HuH-7 (cell line): ENCODE measurements around the gene SH2D5.

ENCODE experiments used
- DNase-seq: peaks from one replicate; pipeline ENCODE4 v3.0.0; 2011; ENCODE audit warnings: low spot score

SH2D5 gene

DNA sequence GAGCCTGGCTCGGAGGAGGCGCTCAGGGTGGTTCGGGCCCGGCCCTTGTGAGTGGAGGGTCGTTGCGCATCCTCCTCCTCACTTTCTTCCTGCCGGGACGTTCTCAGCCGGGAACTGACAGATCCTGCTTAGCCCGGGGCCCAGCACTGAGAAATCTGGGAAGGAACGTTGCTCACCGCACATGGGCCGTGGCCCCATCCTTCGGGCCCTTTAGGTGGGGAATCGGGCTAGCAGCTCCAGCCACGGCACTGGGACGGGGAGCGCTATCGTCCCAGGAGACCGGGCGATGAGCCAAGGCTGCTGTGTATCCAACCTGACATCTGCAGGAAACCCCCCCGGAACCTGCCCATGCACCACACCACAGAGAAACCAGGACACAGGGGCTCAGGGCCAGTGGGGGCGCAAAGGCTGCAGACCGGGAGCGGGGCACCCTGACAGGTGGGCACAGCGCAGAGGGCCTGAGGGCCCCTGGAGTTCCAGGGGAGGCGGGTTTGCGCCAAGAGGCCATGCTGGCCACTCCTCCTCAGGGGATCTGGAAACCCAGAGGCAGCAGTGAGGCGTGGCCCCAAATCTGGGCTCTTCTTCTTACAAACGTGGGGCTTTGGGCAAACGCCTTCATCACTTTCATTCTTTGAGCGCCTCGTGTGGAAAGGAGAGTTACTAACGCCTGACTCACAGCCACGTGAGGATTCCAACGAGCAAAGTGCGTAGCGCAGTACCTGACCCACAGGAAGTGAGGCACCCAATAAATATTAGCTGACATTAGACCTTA, at the start of gene SH2D5:
Gene SH2D5, minus strand, starts transcription at position 116 of the 772 bp plus-strand sequence. CDS start 4,659 bp downstream, outside the sequence.
- DNase-seq: peak; percentile 70

DNA sequence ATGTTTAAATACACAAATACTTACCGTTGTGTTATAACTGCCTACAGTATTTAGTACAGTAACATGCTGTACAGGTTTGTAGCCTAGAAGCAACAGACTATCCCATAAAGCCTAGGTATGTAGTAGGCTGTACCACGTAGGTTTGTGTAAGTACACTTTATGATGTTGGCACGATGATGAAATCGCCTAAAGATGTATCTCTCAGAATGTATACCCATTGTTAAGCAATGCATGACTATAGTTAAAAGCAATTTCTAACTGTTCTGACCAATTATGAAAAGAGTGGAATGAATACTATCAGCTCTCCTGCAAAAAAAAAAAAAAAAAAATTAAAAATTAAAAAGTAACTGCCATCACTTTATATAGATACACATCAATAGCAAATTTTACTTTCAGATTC, 43.2 kb upstream of the SH2D5 start:
- DNase-seq: no peak

DNA sequence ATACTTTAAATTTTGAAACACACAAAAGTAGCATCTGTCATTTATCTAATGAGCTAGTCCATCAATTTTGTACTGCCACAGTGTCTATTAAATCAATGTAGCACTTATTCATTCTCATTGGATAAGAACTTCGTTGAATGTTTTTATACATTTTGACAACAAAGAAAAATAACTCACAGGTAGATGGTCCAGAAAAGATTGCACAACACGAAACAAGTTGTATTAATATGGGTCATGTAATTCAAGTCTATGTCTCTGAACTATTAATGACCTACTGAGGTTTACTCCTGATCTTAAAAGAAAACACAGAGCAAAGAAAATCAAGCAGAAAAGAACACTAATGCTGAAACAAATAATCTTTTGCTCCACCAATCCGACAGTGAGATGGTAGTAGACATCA, 39.3 kb upstream of the SH2D5 start:
- DNase-seq: no peak

DNA sequence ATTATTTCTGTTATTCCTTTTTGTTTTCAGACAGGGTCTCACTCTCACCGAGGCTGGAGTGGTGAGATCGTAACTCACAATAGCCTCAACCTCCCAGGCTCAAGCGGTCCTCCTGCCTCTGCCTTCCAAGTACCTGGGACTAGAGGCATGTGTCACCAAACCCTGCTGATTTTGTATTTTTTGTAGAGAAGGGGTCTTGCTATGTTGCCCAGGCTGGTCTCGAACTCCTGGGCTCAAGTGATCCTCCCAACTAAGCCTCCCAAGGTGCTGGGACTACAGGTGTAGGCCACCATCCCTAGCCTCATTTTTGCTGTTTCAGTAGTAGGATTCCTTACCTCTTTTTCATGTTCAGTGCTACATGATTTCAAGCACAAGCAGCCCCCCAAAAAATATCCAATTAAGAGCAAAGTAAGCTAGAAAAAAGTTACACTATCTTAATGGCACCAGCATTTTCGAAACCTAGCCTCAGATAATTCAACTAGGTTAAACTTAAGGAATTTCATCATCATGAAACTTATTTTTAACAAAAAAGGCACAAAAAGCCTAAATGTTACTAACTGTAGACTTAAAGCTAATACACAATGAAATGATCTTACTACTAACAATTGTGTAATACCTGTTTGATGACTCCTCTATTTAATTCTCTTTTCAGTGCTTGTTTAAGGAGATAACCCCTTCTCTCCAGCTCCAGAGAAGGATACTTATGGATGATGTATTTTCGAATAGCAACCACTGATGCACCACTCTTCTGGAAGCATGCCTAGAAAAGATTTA, 38.0 kb upstream of the SH2D5 start:
- no peak for DNase-seq

DNA sequence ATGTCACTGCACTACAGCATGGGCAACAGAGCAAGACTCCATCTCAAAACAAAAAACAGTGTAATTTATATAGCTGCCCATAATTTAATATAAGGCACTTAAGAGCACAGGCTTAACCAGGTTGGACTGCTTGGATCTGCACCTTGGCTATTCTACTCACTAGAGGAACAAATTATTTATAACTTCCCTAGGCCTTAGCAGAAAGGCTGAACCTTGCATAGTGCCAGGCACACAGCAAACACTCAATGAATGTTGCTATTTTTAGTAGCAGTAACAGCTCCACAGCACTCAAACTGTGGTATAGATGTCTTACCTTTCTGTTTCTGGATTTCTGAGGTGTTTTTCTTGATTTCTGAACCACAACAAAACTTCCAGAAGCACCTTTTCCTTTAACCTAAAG, 34.8 kb upstream of the SH2D5 start:
- no peak for DNase-seq

DNA sequence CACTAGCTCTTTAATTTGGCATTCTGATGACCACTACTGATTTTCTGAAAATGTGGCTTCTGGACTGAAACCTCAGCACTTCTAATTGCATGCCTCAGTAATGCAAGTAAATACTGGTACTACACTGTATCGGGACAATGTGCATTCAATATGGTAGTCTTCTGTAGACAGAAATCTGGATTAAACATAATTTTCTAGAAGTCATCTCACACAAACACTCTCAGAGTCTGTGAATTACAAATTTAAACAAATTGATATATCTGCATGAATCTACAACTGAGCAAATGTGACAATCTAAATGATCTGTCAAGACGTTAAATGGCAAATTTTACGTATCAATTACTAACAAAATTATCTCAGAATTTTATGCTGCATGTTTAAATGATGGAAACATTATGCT, 30.9 kb upstream of the SH2D5 start:
- no peak for DNase-seq

DNA sequence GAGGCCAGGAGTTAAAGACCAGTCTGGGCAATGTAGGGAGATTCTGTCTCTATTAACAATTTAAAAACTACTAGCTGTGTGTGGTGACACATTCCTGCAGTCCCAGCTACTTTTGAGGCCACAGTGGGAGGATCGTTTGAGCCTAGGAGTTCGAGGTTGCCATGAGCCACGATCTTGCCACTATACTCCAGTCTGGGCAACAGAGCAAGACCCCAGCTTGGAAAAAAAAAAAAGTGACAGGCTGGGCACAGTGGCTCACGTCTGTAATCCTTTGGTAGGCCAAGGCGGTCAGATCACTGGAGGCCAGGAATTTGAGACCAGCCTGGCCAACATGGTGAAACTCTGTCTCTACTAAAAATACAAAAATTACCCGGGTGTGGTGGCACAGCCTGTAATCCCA, 27.8 kb upstream of the SH2D5 start:
- no peak for DNase-seq

DNA sequence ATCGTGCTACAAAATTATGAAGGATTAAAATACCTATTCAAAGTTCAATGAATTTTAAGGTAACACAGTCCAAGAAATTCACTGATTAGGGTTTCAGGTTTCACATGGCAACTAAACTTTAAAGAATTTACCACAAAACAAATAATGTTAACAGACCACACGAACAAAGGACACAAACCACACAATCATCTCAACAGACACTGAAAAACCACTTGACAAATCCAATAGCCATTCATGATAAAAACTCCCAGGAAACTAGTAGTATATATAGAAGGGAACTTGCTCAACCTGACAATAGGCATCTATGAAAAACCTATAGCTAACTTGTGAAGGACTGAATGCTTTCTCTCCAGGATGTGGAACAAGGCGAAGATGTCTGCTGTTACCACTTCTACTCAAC, 21.1 kb upstream of the SH2D5 start:
- DNase-seq: no peak

DNA sequence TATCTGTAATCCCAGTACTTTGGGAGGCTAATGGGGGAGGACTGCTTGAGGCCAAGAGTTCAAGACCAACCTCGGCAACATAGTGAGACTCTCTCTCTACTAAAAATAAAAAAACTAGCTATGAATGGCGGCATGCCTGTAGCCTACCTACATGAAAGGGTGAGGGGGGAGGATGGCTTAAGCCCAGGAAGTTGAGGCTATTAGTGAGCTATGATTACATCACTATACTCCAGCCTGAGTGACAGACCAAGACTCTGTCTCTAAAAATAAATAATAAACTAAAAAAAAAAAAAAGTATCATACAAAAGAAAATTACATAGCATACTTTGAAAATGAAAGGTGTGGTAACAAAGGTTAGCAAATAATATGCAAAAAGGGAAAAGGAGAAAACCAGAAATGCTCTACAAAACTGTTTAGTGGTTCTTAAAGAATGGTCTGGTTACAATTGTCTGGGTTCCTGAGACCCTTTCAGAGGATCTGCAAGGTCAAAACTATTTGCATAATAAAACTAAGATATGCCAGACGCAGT, 19.0 kb upstream of the SH2D5 start:
- DNase-seq: no peak

DNA sequence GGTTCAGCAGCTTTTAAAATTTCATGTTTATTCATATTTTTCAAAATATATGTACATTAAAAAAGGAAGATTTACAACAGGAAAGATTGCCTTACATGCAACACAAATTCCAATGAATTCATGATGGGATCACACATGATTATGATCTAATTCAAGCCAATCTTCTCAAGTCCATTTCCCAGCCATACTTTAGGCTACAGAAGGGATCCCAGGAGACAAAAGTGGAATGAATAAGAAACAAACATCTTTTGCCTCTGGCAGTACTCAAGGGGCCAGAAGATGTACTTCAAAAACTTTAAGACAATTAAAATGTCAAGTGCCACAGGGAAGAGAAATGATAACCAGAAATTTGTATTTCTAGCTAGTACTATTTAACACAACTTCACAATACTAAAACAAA, 10.2 kb upstream of the SH2D5 start:
- DNase-seq: no peak

DNA sequence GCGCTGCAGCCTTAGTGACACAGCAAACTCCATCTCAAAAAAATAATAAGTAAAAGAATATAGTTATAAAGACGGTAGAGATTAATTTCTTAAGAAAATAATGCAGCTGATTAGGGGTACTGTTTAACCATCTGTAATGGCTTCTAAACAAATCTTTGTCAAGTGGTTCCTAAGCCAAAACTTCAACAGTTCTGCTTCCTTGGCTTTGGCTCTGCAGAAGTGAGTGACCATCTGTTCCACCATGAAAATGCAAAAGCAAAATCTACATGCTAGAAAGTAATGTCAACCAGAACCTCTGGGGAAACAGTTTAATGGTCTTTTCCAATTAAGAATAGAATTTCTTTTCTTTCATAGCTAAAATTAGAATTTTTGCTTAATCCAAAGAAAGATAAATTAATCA, 8.3 kb upstream of the SH2D5 start:
- no peak for DNase-seq

DNA sequence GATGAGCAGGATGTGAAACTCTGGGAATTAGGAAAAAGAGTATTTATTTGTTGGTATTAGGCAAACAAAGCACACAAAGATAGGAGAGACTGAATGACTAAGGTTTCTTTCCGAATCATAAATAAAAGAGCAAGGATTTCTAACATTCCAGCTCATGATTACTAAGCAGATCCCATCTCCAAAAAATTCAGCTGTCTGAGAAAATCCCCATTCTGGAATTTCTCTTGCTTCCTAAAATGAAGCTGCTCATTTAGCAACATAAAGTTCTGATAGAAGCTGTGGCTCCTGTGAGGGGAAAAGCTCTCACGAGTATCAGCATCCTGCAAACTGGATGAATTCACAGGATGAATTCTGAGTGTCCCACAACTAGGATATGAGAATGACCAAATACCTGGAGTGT, 6.7 kb upstream of the SH2D5 start:
- no peak for DNase-seq

DNA sequence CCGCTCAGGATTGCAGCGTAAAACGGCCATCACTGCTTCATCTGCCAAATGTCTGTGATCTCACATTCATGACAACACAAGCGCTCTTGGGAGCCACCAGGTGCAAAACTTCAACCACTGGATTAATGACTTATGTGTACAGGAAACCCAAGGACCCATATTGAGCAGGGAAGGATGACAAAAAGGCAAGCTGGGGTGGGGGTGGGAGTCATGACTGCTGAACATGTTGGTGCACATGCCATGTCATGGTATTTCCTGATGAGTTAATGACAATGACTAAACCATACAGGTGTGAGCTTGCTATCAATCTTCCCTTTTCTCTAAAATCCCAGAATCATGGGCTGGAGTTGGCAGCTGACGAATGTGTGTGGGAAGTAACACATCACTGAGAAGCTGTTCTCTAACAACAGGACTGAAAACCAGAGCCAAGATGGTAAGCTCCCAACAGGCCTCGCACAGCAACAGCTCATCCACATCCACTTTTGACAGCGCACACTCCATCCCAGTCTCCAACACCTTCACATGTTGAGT, 3.1 kb upstream of the SH2D5 start:
- DNase-seq: no peak

DNA sequence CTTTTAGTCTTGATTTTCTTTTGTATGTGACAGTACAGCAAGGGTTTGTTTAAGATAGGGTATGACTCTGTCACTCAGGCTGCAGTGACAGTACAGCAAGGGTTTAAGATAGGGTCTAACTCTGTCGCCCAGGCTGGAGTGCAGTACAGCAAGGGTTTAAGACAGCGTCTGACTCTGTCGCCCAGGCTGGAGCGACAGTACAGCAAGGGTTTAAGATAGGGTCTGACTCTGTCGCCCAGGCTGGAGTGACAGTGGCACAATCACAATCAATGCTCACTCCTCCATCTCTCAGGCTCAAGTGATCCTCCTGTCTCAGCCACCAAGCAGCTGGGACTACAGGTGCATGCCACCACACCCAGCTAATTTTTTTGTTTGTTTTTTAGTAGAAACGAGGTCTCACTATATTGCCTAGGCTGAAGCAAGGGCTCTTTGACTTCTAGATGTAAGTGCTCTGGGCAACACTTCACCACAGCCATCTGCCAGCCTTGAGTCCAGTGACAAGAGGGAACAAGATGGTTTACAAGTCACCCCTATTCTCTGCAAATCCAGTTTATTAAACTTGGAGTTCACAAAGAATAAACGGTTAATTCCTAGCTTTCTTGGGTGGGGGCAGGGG, 965 bp upstream of the SH2D5 start:
- no peak for DNase-seq

DNA sequence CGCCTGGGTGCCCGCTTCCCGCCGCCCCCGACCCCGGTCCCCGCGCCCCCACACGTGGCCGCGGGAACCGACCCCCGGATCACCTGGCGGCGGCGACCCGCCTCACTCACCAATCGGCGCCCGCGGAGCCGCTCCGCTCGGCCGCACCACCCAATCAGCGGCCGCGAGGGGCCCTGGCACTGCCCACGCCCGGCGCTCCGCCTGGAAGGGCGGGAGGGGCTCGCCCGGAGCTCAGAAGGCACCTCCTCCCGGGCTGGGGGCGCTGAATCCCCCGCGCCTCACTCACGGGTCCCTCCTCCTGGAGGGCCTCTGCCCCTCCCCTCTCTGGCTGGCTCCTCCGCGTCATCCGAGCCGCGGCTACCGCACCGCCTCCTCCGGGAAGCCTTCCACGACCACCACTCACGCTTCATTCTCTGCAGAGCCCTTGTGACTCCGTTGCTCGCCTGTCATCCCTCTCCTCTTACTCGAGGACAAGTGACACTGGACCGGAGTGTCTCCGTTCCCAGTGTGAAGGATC, 374 bp downstream of the SH2D5 start:
- peak; percentile 81 for DNase-seq

DNA sequence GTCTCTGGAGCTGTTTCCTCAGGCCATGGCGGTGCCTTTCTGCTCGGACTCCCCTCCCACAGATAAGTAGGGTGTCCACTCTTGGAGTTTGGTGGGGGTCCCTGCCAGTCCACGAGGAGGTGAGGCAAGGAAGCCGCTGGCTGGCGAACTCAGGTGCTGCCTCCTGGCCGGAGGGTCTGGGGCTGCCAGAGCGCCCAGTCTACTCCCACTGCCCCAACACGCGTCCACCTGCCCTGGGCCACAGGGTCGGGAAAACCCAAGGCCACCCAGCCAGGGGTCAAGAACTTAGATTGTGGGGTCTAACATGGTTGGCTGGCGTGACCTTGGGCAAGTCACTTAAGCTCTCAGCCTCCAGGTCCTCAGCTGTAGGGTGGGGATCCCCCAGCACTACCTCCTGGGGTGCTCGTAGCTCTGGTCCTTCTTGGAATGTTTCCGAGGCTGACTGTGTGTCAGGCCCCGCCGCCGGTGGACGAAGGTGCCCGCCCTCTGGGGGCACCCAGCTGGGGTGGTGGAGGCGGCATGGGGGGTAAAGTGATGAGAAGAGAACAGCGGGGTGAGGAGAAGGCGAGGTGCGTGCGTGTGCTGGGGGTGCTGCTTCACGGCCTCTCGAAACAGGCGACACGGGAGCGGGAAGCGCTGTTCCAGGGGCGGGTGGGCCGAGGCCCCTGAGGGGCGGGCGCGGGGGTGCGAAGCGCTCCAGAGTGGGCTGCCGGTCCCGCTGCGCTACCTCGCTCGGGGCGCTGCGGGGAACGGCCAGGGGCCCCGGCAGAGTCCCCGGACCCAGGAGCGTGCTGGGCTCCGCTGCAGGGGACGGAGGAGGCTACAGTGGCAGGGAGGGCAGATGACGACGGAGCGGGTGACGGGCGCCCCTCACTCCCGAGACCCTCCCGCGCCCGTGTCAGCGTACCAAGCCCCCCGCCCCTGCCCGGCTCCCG, 1.2 kb downstream of the SH2D5 start:
- no peak for DNase-seq

DNA sequence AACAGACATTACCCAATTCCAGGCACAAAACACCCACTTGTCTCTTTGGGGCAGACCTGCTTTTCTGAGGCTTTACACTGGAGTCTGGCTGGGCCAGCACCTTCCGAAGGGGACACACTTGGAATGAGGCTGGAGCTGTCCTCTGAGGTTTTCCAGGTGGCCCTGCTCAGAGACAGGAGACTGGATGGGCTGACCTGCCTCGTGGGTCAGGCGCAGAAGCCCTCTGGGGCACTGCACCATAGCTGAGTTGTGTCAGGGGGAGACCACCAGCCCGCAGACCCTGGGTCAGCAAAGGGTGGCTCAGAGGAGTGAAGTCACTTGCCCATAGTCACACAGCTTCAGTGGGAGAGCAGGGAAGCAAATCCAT, 1.8 kb downstream of the SH2D5 start:
- no peak for DNase-seq

DNA sequence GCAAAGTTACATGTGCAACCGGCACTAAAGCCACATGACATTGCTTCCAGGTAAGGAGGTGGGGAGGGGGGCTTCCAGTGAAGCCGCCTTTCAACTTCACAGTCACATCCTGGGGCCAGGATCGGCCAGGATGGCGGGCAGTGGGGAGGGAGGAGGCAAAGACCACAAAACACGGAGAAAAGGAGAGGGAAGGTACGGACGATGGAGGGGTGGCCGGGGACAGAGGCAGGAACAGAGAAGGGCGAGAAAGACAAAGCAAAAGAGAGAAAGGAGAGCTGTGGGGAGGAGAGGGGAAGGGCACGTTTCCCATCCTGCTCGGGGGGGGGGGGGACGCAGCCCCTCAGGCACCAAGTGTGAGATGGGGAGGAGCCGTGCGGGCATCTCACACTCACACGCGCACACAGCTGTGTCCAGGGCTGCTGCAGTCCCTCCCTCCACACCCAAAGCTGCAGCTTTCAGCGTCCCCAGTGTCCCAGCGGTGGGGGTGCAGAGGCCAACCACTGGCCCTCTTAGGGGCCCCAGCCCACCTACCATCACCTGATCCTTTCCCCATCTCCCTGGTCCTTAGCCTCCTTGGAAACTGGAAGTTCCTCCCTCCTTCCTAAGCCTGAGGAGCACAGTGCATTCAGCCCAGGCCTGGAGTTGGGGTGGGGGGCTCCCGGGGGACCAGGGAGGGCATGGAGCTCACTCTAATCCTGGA, 2.4 kb downstream of the SH2D5 start:
- DNase-seq: no peak

DNA sequence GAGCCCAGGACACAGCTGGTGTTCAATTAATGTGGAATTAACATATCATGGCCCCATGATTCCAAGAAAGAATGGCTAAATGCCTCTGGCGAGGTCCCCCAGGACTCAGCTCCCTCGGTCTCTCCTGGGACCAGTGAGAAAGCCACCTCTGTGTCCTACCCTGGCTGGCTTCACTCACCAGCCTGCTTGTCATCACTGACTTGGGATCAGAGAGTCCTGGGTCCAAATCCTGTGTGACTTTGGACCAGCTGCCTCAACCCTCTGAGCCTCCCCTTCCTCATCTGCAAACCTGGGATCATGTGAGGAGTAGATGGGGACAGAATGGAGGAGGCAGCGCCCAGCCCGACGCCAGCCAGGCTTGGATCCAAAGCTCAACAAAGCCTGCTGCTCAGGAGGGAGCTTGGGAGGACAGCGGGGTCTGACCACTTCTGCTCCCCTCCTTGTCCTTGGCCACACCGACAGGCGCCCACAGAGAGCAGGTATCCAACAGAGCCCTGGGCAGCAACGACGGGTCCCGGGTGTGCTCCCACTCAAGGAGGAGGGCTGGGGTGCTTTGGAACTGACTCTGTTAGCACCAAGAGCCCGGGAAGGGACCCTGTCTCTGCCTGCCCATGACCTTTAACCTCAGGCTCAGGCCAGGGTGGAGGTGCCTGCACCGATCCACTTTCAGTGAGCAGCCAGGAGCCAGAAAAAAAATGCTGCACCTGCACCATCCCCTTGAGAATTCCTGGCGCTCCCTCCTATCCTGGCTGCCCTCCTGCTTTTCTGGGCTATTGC, 3.2 kb downstream of the SH2D5 start:
- DNase-seq: no peak
